HepG2 (cell line): ENCODE results near the gene TMEM145. TPM values are rescaled to one million over a fixed set of nuclear protein-coding genes. Genes with fewer than 3 reads are reported as not detected.

ENCODE experiments used
- ATAC-seq: fragments of 200-7000 bp; cut with Tn5 transposase; 3 replicates; pipeline ENCODE4 v1.9.1; 2020; ENCODE audit warnings: mild to moderate bottlenecking, moderate library complexity
- BruUV-seq: library from RNA; stranded (reverse); fragments of 400-500 nt; replicated peaks from 2 replicates; lab custom pipeline; 2021; lab: Mats Ljungman, UMichigan
- CTCF ChIA-PET: fragments of 300-600 bp; formaldehyde crosslinking; extraction: SDS; loops from one replicate; lab custom pipeline; 2021; ENCODE audit warnings: low total read pairs, inconsistent platforms, low intra/inter-chr PET ratio; lab: Yijun Ruan, JAX
- POLR2A ChIA-PET: fragments of 350-600 bp; sonication (Branson Sonifier 250); formaldehyde crosslinking; loops from one replicate; lab custom pipeline; 2020; ENCODE audit warnings: antibody characterized with exemption, inconsistent platforms; lab: Yijun Ruan, JAX
- DNase-seq: peaks from one replicate; pipeline ENCODE4 v3.0.0-alpha.2; 2015; ENCODE audit warnings: low spot score
- FAIRE-seq: peaks from 3 replicates; lab custom pipeline; 2011; peaks lifted over from hg19 to GRCh38; lab: Jason Lieb, UNC
- H2AFZ ChIP-seq: one replicate; pipeline ENCODE4 v1.6.1; 2011; ENCODE audit warnings: low read length, inconsistent platforms
- H3K27ac ChIP-seq: fragments of 300-600 bp; 3 replicates; pipeline ENCODE4 v1.8.0; 2011; ENCODE audit warnings: mixed run types, mild to moderate bottlenecking, mixed read lengths, low read length, inconsistent platforms; ENCODE audit not compliant: insufficient read depth; ENCODE audit errors: extremely low read length
- H3K27me3 ChIP-seq, 2 experiments: fragments of 200-600 bp in 1 of 2; 2 replicates in 1 of 2; 3 replicates in 1 of 2; pipeline versions ENCODE4 v1.6.0 to v1.8.0; 2011; ENCODE audit warnings: low read length in 2 of 2, mild to moderate bottlenecking in 2 of 2, moderate library complexity in 2 of 2, inconsistent platforms in 1 of 2; ENCODE audit not compliant: insufficient read depth in 2 of 2, control insufficient read depth in 1 of 2
- H3K36me3 ChIP-seq, 2 experiments: fragments of 200-600 bp in 1 of 2; replicated peaks in 1 of 2; 2 replicates in 1 of 2; 3 replicates in 1 of 2; pipeline versions ENCODE4 v1.5.1 to v1.8.0; 2011; ENCODE audit warnings: low read length in 2 of 2, inconsistent platforms in 1 of 2; ENCODE audit not compliant: insufficient read depth in 2 of 2, control insufficient read depth in 1 of 2
- H3K4me1 ChIP-seq: 2 replicates; pipeline ENCODE4 v1.5.1; 2012; ENCODE audit warnings: low read length, inconsistent platforms; ENCODE audit not compliant: insufficient read depth
- H3K4me2 ChIP-seq: 2 replicates; pipeline ENCODE4 v1.6.0; 2011; ENCODE audit warnings: low read depth, low read length, inconsistent platforms
- H3K4me3 ChIP-seq, 3 experiments: fragments of 200-600 bp in 1 of 3; sonication (generic), shearing (Covaris generic) in 1 of 3; replicated peaks in 1 of 3; 2 replicates each; pipeline ENCODE4 v1.5.1; 2011 to 2016; ENCODE audit warnings: low read length in 3 of 3, inconsistent platforms in 2 of 3, low read depth in 2 of 3, mild to moderate bottlenecking in 2 of 3, control low read depth in 1 of 3, mixed read lengths in 1 of 3; ENCODE audit not compliant: insufficient read depth in 1 of 3
- H3K79me2 ChIP-seq: one replicate; pipeline ENCODE4 v1.6.1; 2011; ENCODE audit warnings: low read length, inconsistent platforms; ENCODE audit not compliant: insufficient read depth
- H3K9ac ChIP-seq: 2 replicates; pipeline ENCODE4 v1.6.0; 2011; ENCODE audit warnings: mild to moderate bottlenecking, low read depth, low read length, inconsistent platforms; ENCODE audit not compliant: insufficient read depth
- H3K9me3 ChIP-seq: 2 replicates; pipeline ENCODE4 v1.5.1; 2012; ENCODE audit warnings: mild to moderate bottlenecking, low read length
- H4K20me1 ChIP-seq: 2 replicates; pipeline ENCODE4 v1.6.0; 2011; ENCODE audit warnings: inconsistent platforms, mild to moderate bottlenecking, low read length, moderate library complexity; ENCODE audit not compliant: insufficient read depth
- CEBPB ChIP-seq: IDR thresholded peaks from 2 replicates; pipeline ENCODE4 v1.6.1; 2011; ENCODE audit warnings: low read depth, low read length, improper control_type of control experiment, borderline replicate concordance
- NRL ChIP-seq: sonication (generic); formaldehyde crosslinking; IDR thresholded peaks from 2 replicates; pipeline ENCODE4 v1.5.0; 2020; ENCODE audit warnings: missing genetic modification reagents, mild to moderate bottlenecking, moderate library complexity, borderline replicate concordance
- ZKSCAN1 ChIP-seq: fragments of 150-350 bp; IDR thresholded peaks from 2 replicates; pipeline ENCODE4 v1.6.1; 2014; ENCODE audit warnings: low read length
- ZNF207 ChIP-seq: fragments of 450-650 bp; IDR thresholded peaks from 2 replicates; pipeline ENCODE4 v1.6.1; 2016; ENCODE audit warnings: antibody characterized with exemption, borderline replicate concordance
- ZNF282 ChIP-seq: fragments of 450-650 bp; IDR thresholded peaks from 2 replicates; pipeline ENCODE4 v1.6.1; 2018; ENCODE audit not compliant: partially characterized antibody
- ZNF343 ChIP-seq: sonication (generic); formaldehyde crosslinking; IDR thresholded peaks from 2 replicates; pipeline ENCODE4 v1.4.0; 2020; ENCODE audit warnings: mild to moderate bottlenecking, missing genetic modification reagents
- ZNF678 ChIP-seq: sonication (generic); formaldehyde crosslinking; IDR thresholded peaks from 2 replicates; pipeline ENCODE4 v1.4.0; 2020; ENCODE audit warnings: mild to moderate bottlenecking, missing genetic modification reagents
- ZNF75D ChIP-seq: sonication (generic); formaldehyde crosslinking; IDR thresholded peaks from 2 replicates; pipeline ENCODE4 v1.8.1; 2023; ENCODE audit warnings: missing genetic modification reagents, mild to moderate bottlenecking, borderline replicate concordance
- WGBS: methylation state at CpG from one replicate; pipeline ENCODE4 v1.1.6; 2017; ENCODE audit warnings: low lambda C conversion rate; 5-methylcytosine and 5-hydroxymethylcytosine counted together
- in situ Hi-C: cut with HindIII; loops from 2 replicates; pipeline ENCODE4 v1.10.0; 2017; ENCODE audit warnings: low pct_unique_long_range_greater_than_20kb; ENCODE audit not compliant: extremely low pct_ligation_motif_present
- intact Hi-C: fragments of 100-400 bp; cut with micrococcal nuclease; formaldehyde crosslinking; loops from one replicate; pipeline ENCODE4 v1.10.0; 2022; ENCODE audit not compliant: unreplicated experiment
- polyA plus RNA-seq, 8 experiments: library from polyadenylated mRNA; depleted of rRNA in 3 of 8; stranded (reverse) in 7 of 8; unstranded in 1 of 8; fragments of >200 nt; fragmentation: Illumina TruSeq in 4 of 8; extraction: Trizol in 4 of 8; gene quantifications; 2 replicates each; pipeline versions ENCODE4 v1.2.1 to v1.2.3, GENCODE V29; 2011 to 2016; ENCODE audit warnings: low read depth in 4 of 8, missing spikeins in 1 of 8, mixed read lengths in 1 of 8; ENCODE audit not compliant: insufficient read depth in 1 of 8
- total RNA-seq, 5 experiments: library from RNA; depleted of rRNA; stranded (reverse); fragments of >200 nt; fragmentation: Illumina TruSeq; extraction: Trizol; gene quantifications; 2 replicates each; pipeline ENCODE4 v1.2.3, GENCODE V29; 2016; ENCODE audit warnings: low read depth in 1 of 5
- TF ChIP-seq, protein P1 (sequence below): sonication (generic); formaldehyde crosslinking; IDR thresholded peaks from 2 replicates; pipeline ENCODE4 v1.9.0; 2021; ENCODE audit warnings: missing genetic modification reagents, mild to moderate bottlenecking, borderline replicate concordance

Gene TMEM145
- total and polyA plus RNA-seq, 2 of the 13 experiments (the other 11 are each of a cell fraction or from before 2014, with no cell fraction given), result 0.07 to 5.1 TPM

DNA sequence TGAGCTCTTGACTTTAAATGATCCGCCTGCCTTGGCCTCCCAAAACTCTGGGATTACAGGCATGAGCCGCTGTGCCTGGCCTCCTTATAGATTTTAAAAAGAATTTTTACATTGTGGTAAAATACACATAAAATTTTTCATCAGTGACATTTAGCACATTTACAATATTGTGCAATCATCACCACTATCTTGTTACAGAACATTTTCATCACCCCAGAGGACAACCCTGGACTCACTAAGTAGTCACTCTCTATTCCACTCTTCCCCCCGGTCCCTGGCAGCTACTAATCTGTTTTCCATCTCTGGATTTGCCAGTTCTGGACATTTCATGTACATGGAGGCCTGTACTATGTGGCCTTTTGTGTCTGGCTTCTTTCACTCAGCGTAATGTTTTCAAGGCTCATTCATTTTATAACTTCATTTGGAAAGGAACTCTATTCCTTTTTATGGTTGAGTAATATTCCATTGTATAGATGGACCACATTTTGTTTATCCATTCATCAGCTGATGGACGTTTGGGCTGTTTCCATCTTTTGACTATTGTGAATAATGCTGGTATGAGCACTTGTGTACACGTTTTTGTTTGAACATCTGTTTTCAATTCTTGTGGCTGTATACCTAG is 32.2 kb downstream of the TMEM145 start:
- FAIRE-seq (no peak), DNase-seq (no peak), ATAC-seq (no peak)
- ChIA-PET CTCF (no interaction called here), POLR2A (no interaction called here)
- Histone ChIP-seq H3K9me3 (no peaks in the 10 kb centered on the region), H3K4me2 (no peak overlapping the region), H3K79me2 (no peaks in the 10 kb centered on the region), H3K27me3 (no peaks in the 10 kb centered on the region), H3K4me3 (no peak overlapping the region), H3K36me3 (peaks cover 6 to 7% of the 10 kb centered on the region in 2 experiments; a peak in 2 of 5 replicates), H3K27ac (no peak overlapping the region), H4K20me1 (no peaks in the 10 kb centered on the region), H3K4me1 (no peaks in the 10 kb centered on the region), H2AFZ (no peak overlapping the region), H3K9ac (no peak overlapping the region)
- in situ Hi-C loops (no loop called here), intact Hi-C loops (no loop called here)
- TF ChIP-seq, protein P1, sequence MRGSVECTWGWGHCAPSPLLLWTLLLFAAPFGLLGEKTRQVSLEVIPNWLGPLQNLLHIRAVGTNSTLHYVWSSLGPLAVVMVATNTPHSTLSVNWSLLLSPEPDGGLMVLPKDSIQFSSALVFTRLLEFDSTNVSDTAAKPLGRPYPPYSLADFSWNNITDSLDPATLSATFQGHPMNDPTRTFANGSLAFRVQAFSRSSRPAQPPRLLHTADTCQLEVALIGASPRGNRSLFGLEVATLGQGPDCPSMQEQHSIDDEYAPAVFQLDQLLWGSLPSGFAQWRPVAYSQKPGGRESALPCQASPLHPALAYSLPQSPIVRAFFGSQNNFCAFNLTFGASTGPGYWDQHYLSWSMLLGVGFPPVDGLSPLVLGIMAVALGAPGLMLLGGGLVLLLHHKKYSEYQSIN, result no peak
- TF ChIP-seq CEBPB (peak; percentile 75), NRL (no peak)
- WGBS, result 95% methylated on average over 6 of the region's 6 CpGs
- BruUV-seq, result no TSS peak

DNA sequence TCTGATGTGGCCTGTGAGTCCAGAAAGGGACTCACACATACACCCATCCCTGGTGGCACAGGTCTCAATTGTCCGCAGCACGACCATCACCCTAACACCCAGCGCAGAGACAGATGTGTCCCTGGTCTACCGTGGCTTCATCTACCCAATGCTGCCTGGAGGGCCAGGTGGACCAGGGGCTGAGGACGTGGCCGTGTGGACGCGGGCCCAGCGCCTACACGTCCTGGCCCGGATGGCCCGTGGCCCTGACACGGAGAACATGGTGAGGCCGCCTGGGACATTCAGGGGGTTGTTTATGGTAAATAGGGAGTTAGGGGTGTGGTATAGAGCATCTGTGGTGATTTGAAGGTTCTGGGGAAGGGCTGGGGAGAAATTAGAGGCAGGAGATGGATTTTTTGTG is 35.1 kb downstream of the TMEM145 start:
- TF ChIP-seq ZNF678 (CRISPR knock-in tag) (no peak), ZNF282 (no peak), ZKSCAN1 (no peak), ZNF75D (CRISPR knock-in tag) (no peak), ZNF343 (CRISPR knock-in tag) (no peak), ZNF207 (no peak)
- intact Hi-C loops, result no loop called here
- H3K4me1 ChIP-seq, result no peaks in the 10 kb centered on the region
- no peaks in the 10 kb centered on the region for H3K79me2 ChIP-seq
- CTCF ChIA-PET, result no interaction called here
- H3K9me3 ChIP-seq, result no peaks in the 10 kb centered on the region
- H3K9ac ChIP-seq, result no peak overlapping the region
- H3K36me3 ChIP-seq, result peaks cover 2% of the 10 kb centered on the region in 2 experiments; a peak in 2 of 5 replicates
- FAIRE-seq (no peak), DNase-seq (no peak), ATAC-seq (no peak)
- POLR2A ChIA-PET, result no interaction called here
- H3K27me3 ChIP-seq, result no peaks in the 10 kb centered on the region
- in situ Hi-C loops, result no loop called here
- 98% methylated on average over 10 of the region's 14 CpGs for WGBS
- H2AFZ ChIP-seq, result no peak overlapping the region
- BruUV-seq, result no TSS peak
- H3K4me3 ChIP-seq, result no peak overlapping the region
- no peak overlapping the region for H3K4me2 ChIP-seq
- H3K27ac ChIP-seq, result no peak overlapping the region
- no peaks in the 10 kb centered on the region for H4K20me1 ChIP-seq
